Measurements from ENCODE around the gene DUSP7.
A peak's percentile ranks its signal among the peaks of the same experiment; 100 is the strongest.

Gene DUSP7

GRCh38 chr3:52022323-52023100 is 33.9 kb downstream of the DUSP7 start:
- no peak for DNase-seq (ENCODE audit: insufficient read length)
- no peak for TF ChIP-seq TAF1 (IDR thresholded peaks at IDR 0.05; ENCODE audit: borderline replicate concordance, low read depth, low read length)
- no peak for TF ChIP-seq POLR2A (IDR thresholded peaks at IDR 0.05; ENCODE audit: low read depth, low read length)
- TF ChIP-seq POLR2AphosphoS5 (IDR thresholded peaks at IDR 0.05; ENCODE audit: low read depth, low read length): no peak
- no peak for FAIRE-seq

GRCh38 chr3:52021489-52022268 is 34.7 kb downstream of the DUSP7 start:
- DNase-seq (ENCODE audit: insufficient read length): no peak
- FAIRE-seq: no peak

GRCh38 chr3:52020796-52021195 is 35.6 kb downstream of the DUSP7 start:
- DNase-seq (ENCODE audit: insufficient read length) (no peak), FAIRE-seq (no peak)
- no peak for TF ChIP-seq TAF1 (IDR thresholded peaks at IDR 0.05; ENCODE audit: borderline replicate concordance, low read depth, low read length)
- no peak for TF ChIP-seq POLR2AphosphoS5 (IDR thresholded peaks at IDR 0.05; ENCODE audit: low read depth, low read length)
- TF ChIP-seq POLR2A (IDR thresholded peaks at IDR 0.05; ENCODE audit: low read depth, low read length): no peak

More at GRCh38 chr3:52021489-52022268, 34.7 kb downstream of the DUSP7 start:
- TF ChIP-seq POLR2A (IDR thresholded peaks at IDR 0.05; ENCODE audit: low read depth, low read length): no peak

GRCh38 chr3:52019352-52020080 is 36.9 kb downstream of the DUSP7 start:
- no peak for TF ChIP-seq TAF1 (IDR thresholded peaks at IDR 0.05; ENCODE audit: borderline replicate concordance, low read depth, low read length)
- no peak for TF ChIP-seq POLR2AphosphoS5 (IDR thresholded peaks at IDR 0.05; ENCODE audit: low read depth, low read length)
- no peak for TF ChIP-seq POLR2A (IDR thresholded peaks at IDR 0.05; ENCODE audit: low read depth, low read length)
- no peak for FAIRE-seq

GRCh38 chr3:52018319-52019000 is 37.9 kb downstream of the DUSP7 start:
- FAIRE-seq: no peak
- no peak for TF ChIP-seq POLR2A (IDR thresholded peaks at IDR 0.05; ENCODE audit: low read depth, low read length)
- TF ChIP-seq TAF1 (IDR thresholded peaks at IDR 0.05; ENCODE audit: borderline replicate concordance, low read depth, low read length): no peak
- TF ChIP-seq POLR2AphosphoS5 (IDR thresholded peaks at IDR 0.05; ENCODE audit: low read depth, low read length): no peak
- no peak for DNase-seq (ENCODE audit: insufficient read length)

More at GRCh38 chr3:52019352-52020080, 36.9 kb downstream of the DUSP7 start:
- no peak for DNase-seq (ENCODE audit: insufficient read length)

GRCh38 chr3:52017586-52017985 is 38.8 kb downstream of the DUSP7 start:
- no peak for DNase-seq (ENCODE audit: insufficient read length)
- no peak for FAIRE-seq
- no peak for TF ChIP-seq TAF1 (IDR thresholded peaks at IDR 0.05; ENCODE audit: borderline replicate concordance, low read depth, low read length)
- no peak for TF ChIP-seq POLR2A (IDR thresholded peaks at IDR 0.05; ENCODE audit: low read depth, low read length)
- TF ChIP-seq POLR2AphosphoS5 (IDR thresholded peaks at IDR 0.05; ENCODE audit: low read depth, low read length): no peak

GRCh38 chr3:52015438-52016228 is 40.7 kb downstream of the DUSP7 start:
- TF ChIP-seq POLR2A (IDR thresholded peaks at IDR 0.05; ENCODE audit: low read depth, low read length) (no peak), TAF1 (IDR thresholded peaks at IDR 0.05; ENCODE audit: borderline replicate concordance, low read depth, low read length) (0 out of 2 replicates have a peak, but pooled peaks have one; percentile 19)
- DNase-seq (ENCODE audit: insufficient read length) (no peak), FAIRE-seq (no peak)

GRCh38 chr3:52014613-52015012 is 41.8 kb downstream of the DUSP7 start:
- no peak for TF ChIP-seq POLR2A (IDR thresholded peaks at IDR 0.05; ENCODE audit: low read depth, low read length)
- no peak for TF ChIP-seq TAF1 (IDR thresholded peaks at IDR 0.05; ENCODE audit: borderline replicate concordance, low read depth, low read length)
- TF ChIP-seq POLR2AphosphoS5 (IDR thresholded peaks at IDR 0.05; ENCODE audit: low read depth, low read length): no peak
- FAIRE-seq (no peak), DNase-seq (ENCODE audit: insufficient read length) (no peak)

- DNase-seq (ENCODE audit: insufficient read length) (no peak), FAIRE-seq (no peak)
- TF ChIP-seq POLR2AphosphoS5 (IDR thresholded peaks at IDR 0.05; ENCODE audit: low read depth, low read length) (no peak), TAF1 (IDR thresholded peaks at IDR 0.05; ENCODE audit: borderline replicate concordance, low read depth, low read length) (no peak), POLR2A (IDR thresholded peaks at IDR 0.05; ENCODE audit: low read depth, low read length) (no peak)
These were observed 42.4 kb downstream of the DUSP7 start for GRCh38 chr3:52013802-52014598.

- FAIRE-seq (no peak), DNase-seq (ENCODE audit: insufficient read length) (no peak)
- TF ChIP-seq TAF1 (IDR thresholded peaks at IDR 0.05; ENCODE audit: borderline replicate concordance, low read depth, low read length) (no peak), POLR2AphosphoS5 (IDR thresholded peaks at IDR 0.05; ENCODE audit: low read depth, low read length) (no peak), POLR2A (IDR thresholded peaks at IDR 0.05; ENCODE audit: low read depth, low read length) (no peak)
These were observed 43.7 kb downstream of the DUSP7 start for GRCh38 chr3:52012699-52013098.
